Stimulated activated CD4-positive, alpha-beta T cell treated with anti-CD3 and anti-CD28 coated beads, Interleukin-1b, Interleukin-23, amount 100 ng/mL, for 4 hours (primary cell): ENCODE results near the gene TARBP2.

ENCODE experiments used
- DNase-seq, 2 donors: peaks; one replicate each; pipeline ENCODE4 v3.0.0-alpha.2; 2020; ENCODE audit warnings: low read depth in 2 of 2

TARBP2 gene

DNA sequence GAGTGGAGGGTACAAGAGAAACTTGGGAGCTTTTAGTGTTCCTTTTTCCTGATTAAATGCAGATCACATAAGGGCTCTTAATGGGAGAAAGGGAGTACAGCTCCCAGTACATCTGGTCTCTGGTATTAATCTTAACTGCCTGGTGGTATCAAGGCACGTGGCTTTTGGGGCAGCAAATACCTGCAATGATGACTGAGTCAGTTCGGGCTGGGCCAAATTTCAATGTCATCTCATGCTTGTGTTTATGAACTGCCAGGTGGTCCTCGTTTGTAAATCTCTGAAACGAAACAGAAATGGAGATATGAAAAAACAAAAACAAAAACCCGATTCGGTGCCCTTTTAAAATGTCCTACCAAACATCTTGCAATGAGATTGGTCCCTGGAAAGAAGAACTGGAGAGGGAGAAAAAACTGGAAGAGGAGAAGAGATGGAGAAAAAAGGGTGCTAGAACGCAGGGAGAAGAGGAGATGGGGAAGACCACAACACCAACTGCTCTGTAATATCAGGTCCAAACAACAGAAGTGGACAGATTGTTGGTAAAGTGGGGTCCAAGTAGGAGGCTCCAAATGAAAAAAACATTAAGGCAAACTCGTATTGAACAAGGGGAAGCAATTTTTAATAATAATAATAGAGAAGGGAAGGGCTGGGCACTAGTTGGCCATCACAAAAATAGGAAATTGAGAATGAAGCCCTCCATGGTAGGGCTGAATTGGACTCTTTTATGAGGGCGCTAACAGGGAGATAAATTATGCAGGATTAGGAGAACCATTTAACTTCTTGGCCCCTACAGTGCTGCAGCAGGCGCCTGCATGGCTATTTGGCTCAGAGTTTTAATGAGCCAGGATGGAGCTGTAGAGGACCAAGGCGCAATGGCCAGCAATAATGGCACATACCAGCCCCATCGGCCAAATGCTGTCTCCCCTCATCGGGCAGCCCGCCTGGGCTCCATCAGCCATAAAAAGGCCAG lies 51.6 kb downstream of the TARBP2 start:
- no peak for DNase-seq
